Mucosa of stomach (tissue), 1 donor: ENCODE measurements around the gene PLD5.
"Not testable (repeated sequence)": the region's sequence is repeated elsewhere in the genome, so short reads cannot be mapped to it uniquely, and the experiment has no call there.

Experiments used
- H3K27me3 ChIP-seq: one replicate; pipeline ENCODE4 v1.7.0; 2013; ENCODE audit warnings: mild to moderate bottlenecking, low read length; ENCODE audit not compliant: control insufficient read depth, insufficient read depth
- H3K36me3 ChIP-seq: one replicate; pipeline ENCODE4 v1.7.0; 2013; ENCODE audit warnings: low read length; ENCODE audit not compliant: control insufficient read depth, insufficient read depth
- H3K4me1 ChIP-seq: one replicate; pipeline ENCODE4 v1.7.0; 2013; ENCODE audit warnings: mild to moderate bottlenecking, low read length; ENCODE audit not compliant: control insufficient read depth, insufficient read depth
- H3K4me3 ChIP-seq: one replicate; pipeline ENCODE4 v1.7.0; 2013; ENCODE audit warnings: low read length
- H3K9ac ChIP-seq: one replicate; pipeline ENCODE4 v1.7.0; 2013; ENCODE audit warnings: mild to moderate bottlenecking, low read length, moderate library complexity
- H3K9me3 ChIP-seq: one replicate; pipeline ENCODE4 v1.7.0; 2013; ENCODE audit warnings: mild to moderate bottlenecking, low read length, moderate library complexity; ENCODE audit not compliant: control insufficient read depth
- donor health status: Pancreatic carcinoma.

The PLD5 gene

GRCh38 chr1:242468784-242469183, 55.7 kb downstream of the PLD5 start:
- no peak overlapping the region for H3K9ac ChIP-seq
- H3K36me3 ChIP-seq = no peaks in the 10 kb centered on the region
- H3K27me3 ChIP-seq = no peaks in the 10 kb centered on the region
- H3K9me3 ChIP-seq = no peaks in the 10 kb centered on the region
- no peak overlapping the region for H3K4me3 ChIP-seq
- no peaks in the 10 kb centered on the region for H3K4me1 ChIP-seq

- Histone ChIP-seq H3K27me3 (no peaks in the 10 kb centered on the region), H3K4me1 (no peaks in the 10 kb centered on the region), H3K36me3 (no peaks in the 10 kb centered on the region), H3K9ac (no peak overlapping the region), H3K9me3 (no peaks in the 10 kb centered on the region), H3K4me3 (no peak overlapping the region)
Measured at GRCh38 chr1:242467556-242468145, 56.8 kb downstream of the PLD5 start.

GRCh38 chr1:242462867-242463266, 61.6 kb downstream of the PLD5 start:
- H3K4me3 ChIP-seq = no peak overlapping the region
- no peaks in the 10 kb centered on the region for H3K36me3 ChIP-seq
- no peaks in the 10 kb centered on the region for H3K4me1 ChIP-seq
- H3K27me3 ChIP-seq = no peaks in the 10 kb centered on the region
- no peaks in the 10 kb centered on the region for H3K9me3 ChIP-seq
- H3K9ac ChIP-seq = no peak overlapping the region

GRCh38 chr1:242459740-242460139, 64.8 kb downstream of the PLD5 start:
- H3K9ac ChIP-seq, H3K9me3 ChIP-seq, H3K27me3 ChIP-seq, H3K4me1 ChIP-seq, H3K36me3 ChIP-seq, H3K4me3 ChIP-seq: not testable (repeated sequence)

- no peaks in the 10 kb centered on the region for H3K27me3 ChIP-seq
Measured at GRCh38 chr1:242456726-242457269, 67.7 kb downstream of the PLD5 start.

GRCh38 chr1:242455052-242455361, 69.5 kb downstream of the PLD5 start:
- Histone ChIP-seq H3K4me3 (no peak overlapping the region), H3K27me3 (no peaks in the 10 kb centered on the region), H3K36me3 (no peaks in the 10 kb centered on the region), H3K9me3 (no peaks in the 10 kb centered on the region), H3K9ac (no peak overlapping the region), H3K4me1 (no peaks in the 10 kb centered on the region)

More at GRCh38 chr1:242456726-242457269, 67.7 kb downstream of the PLD5 start:
- Histone ChIP-seq H3K4me1 (no peaks in the 10 kb centered on the region), H3K9me3 (no peaks in the 10 kb centered on the region), H3K36me3 (no peaks in the 10 kb centered on the region), H3K9ac (no peak overlapping the region), H3K4me3 (no peak overlapping the region)

GRCh38 chr1:242454262-242455051, 70.0 kb downstream of the PLD5 start:
- no peak overlapping the region for H3K4me3 ChIP-seq
- no peaks in the 10 kb centered on the region for H3K4me1 ChIP-seq
- no peaks in the 10 kb centered on the region for H3K9me3 ChIP-seq
- H3K9ac ChIP-seq = no peak overlapping the region
- no peaks in the 10 kb centered on the region for H3K36me3 ChIP-seq
- H3K27me3 ChIP-seq = no peaks in the 10 kb centered on the region

- Histone ChIP-seq H3K36me3 (no peaks in the 10 kb centered on the region), H3K9me3 (no peaks in the 10 kb centered on the region), H3K4me3 (no peak overlapping the region), H3K9ac (no peak overlapping the region), H3K27me3 (no peaks in the 10 kb centered on the region), H3K4me1 (no peaks in the 10 kb centered on the region)
Measured at GRCh38 chr1:242452573-242452972, 71.9 kb downstream of the PLD5 start.

- Histone ChIP-seq H3K27me3 (no peaks in the 10 kb centered on the region), H3K9me3 (no peaks in the 10 kb centered on the region), H3K9ac (no peak overlapping the region), H3K36me3 (no peaks in the 10 kb centered on the region), H3K4me3 (no peak overlapping the region), H3K4me1 (no peaks in the 10 kb centered on the region)
Measured at GRCh38 chr1:242449661-242450060, 74.8 kb downstream of the PLD5 start.

- Histone ChIP-seq H3K4me3 (no peak overlapping the region), H3K27me3 (no peaks in the 10 kb centered on the region), H3K9me3 (no peaks in the 10 kb centered on the region), H3K4me1 (no peaks in the 10 kb centered on the region), H3K36me3 (no peaks in the 10 kb centered on the region), H3K9ac (no peak overlapping the region)
Measured at GRCh38 chr1:242448910-242449645, 75.4 kb downstream of the PLD5 start.

GRCh38 chr1:242447689-242448088, 76.8 kb downstream of the PLD5 start:
- no peaks in the 10 kb centered on the region for H3K9me3 ChIP-seq
- no peaks in the 10 kb centered on the region for H3K27me3 ChIP-seq
- no peak overlapping the region for H3K4me3 ChIP-seq
- no peaks in the 10 kb centered on the region for H3K4me1 ChIP-seq
- H3K9ac ChIP-seq = no peak overlapping the region
- H3K36me3 ChIP-seq = no peaks in the 10 kb centered on the region

- H3K9ac ChIP-seq = no peak overlapping the region
- no peaks in the 10 kb centered on the region for H3K27me3 ChIP-seq
- H3K36me3 ChIP-seq = no peaks in the 10 kb centered on the region
- H3K4me3 ChIP-seq = no peak overlapping the region
- H3K4me1 ChIP-seq = no peaks in the 10 kb centered on the region
- no peaks in the 10 kb centered on the region for H3K9me3 ChIP-seq
Measured at GRCh38 chr1:242440757-242441156, 83.7 kb downstream of the PLD5 start.
